SK-N-SH (cell line): ENCODE data around the gene MYMX. TPM values are rescaled to one million over a fixed set of nuclear protein-coding genes. Genes with fewer than 3 reads are reported as not detected.

ENCODE experiments used
- CTCF ChIA-PET: fragments of 300-600, 350-600 bp; formaldehyde crosslinking; extraction: SDS; loops from one replicate; lab custom pipeline; 2021; lab: Yijun Ruan, JAX
- POLR2A ChIA-PET: fragments of 350-600 bp; sonication (Branson Sonifier 250); formaldehyde crosslinking; extraction: SDS; loops from one replicate; lab custom pipeline; 2020; ENCODE audit warnings: antibody characterized with exemption, inconsistent platforms; lab: Yijun Ruan, JAX
- DNase-seq: peaks from one replicate; pipeline ENCODE4 v3.0.0; 2012
- H2AFZ ChIP-seq: fragments of 200-600 bp; sonication (generic); 2 replicates; pipeline ENCODE4 v1.8.1; 2016; ENCODE audit warnings: antibody characterized with exemption, mild to moderate bottlenecking, low read depth
- H3F3A ChIP-seq: fragments of 200-600 bp; sonication (generic); replicated peaks from 2 replicates; pipeline ENCODE3; 2016; ENCODE audit warnings: antibody characterized with exemption, mild to moderate bottlenecking; ENCODE audit not compliant: insufficient read depth
- H3K27ac ChIP-seq, 2 experiments: fragments of 200-500 bp in 1 of 2; fragments of 200-600 bp in 1 of 2; sonication (Bioruptor generic) in 1 of 2; sonication (generic), shearing (Covaris generic) in 1 of 2; 2 replicates each; pipeline versions ENCODE4 v1.5.1 to v1.6.1; 2014 to 2016; ENCODE audit warnings: low read depth in 2 of 2, inconsistent platforms in 1 of 2, low read length in 1 of 2, mild to moderate bottlenecking in 1 of 2, mixed read lengths in 1 of 2
- H3K27me3 ChIP-seq: fragments of 200-600 bp; sonication (generic), shearing (Covaris generic); 2 replicates; pipeline ENCODE4 v1.6.1; 2016; ENCODE audit warnings: mixed run types; ENCODE audit not compliant: insufficient read depth
- H3K36me3 ChIP-seq, 2 experiments: fragments of 200-500 bp in 1 of 2; fragments of 200-600 bp in 1 of 2; sonication (Bioruptor generic) in 1 of 2; sonication (generic) in 1 of 2; replicated peaks in 1 of 2; 2 replicates each; pipeline versions ENCODE3 to v1.5.1; 2014 to 2016; ENCODE audit warnings: low read length in 1 of 2, mild to moderate bottlenecking in 1 of 2; ENCODE audit not compliant: insufficient read depth in 2 of 2, control insufficient read depth in 1 of 2
- H3K4me1 ChIP-seq, 2 experiments: fragments of 200-500 bp in 1 of 2; fragments of 200-600 bp in 1 of 2; sonication (Bioruptor generic) in 1 of 2; sonication (generic), shearing (Covaris generic) in 1 of 2; 2 replicates each; pipeline versions ENCODE4 v1.5.1 to v1.6.1; 2014 to 2016; ENCODE audit warnings: low read depth in 1 of 2, low read length in 1 of 2, mixed run types in 1 of 2; ENCODE audit not compliant: insufficient read depth in 2 of 2, control insufficient read depth in 1 of 2
- H3K4me2 ChIP-seq: fragments of 200-600 bp; sonication (generic), shearing (Covaris generic); 2 replicates; pipeline ENCODE4 v1.6.1; 2017; ENCODE audit warnings: mixed run types
- H3K4me3 ChIP-seq, 2 experiments: fragments of 200-500 bp in 1 of 2; fragments of 200-600 bp in 1 of 2; sonication (Bioruptor generic) in 1 of 2; sonication (generic), shearing (Covaris generic) in 1 of 2; 2 replicates each; pipeline versions ENCODE4 v1.5.1 to v1.8.1; 2014 to 2016; ENCODE audit warnings: low read depth in 2 of 2, inconsistent platforms in 1 of 2, low read length in 1 of 2, mild to moderate bottlenecking in 1 of 2, mixed read lengths in 1 of 2, moderate library complexity in 1 of 2
- H3K79me2 ChIP-seq: fragments of 200-600 bp; sonication (generic); 2 replicates; pipeline ENCODE4 v1.8.1; 2017; ENCODE audit warnings: mild to moderate bottlenecking; ENCODE audit not compliant: insufficient read depth
- H3K9ac ChIP-seq: fragments of 200-600 bp; sonication (generic); 2 replicates; pipeline ENCODE4 v1.6.1; 2017; ENCODE audit warnings: mixed run types
- H3K9me2 ChIP-seq: fragments of 200-600 bp; sonication (generic); 2 replicates; pipeline ENCODE4 v1.6.1; 2017; ENCODE audit warnings: mixed run types
- H3K9me3 ChIP-seq: fragments of 200-600 bp; sonication (generic); 2 replicates; pipeline ENCODE4 v1.6.1; 2017; ENCODE audit warnings: mixed run types, mild to moderate bottlenecking, moderate library complexity
- H4K20me1 ChIP-seq: fragments of 200-600 bp; sonication (generic); 2 replicates; pipeline ENCODE4 v1.6.1; 2017; ENCODE audit warnings: mild to moderate bottlenecking, mixed run types; ENCODE audit not compliant: insufficient read depth
- CHD2 ChIP-seq: fragments of 150-350 bp; IDR thresholded peaks from 2 replicates; pipeline ENCODE4 v1.6.1; 2018; ENCODE audit warnings: low read length; ENCODE audit not compliant: partially characterized antibody
- CTCF ChIP-seq: fragments of 200-600 bp; sonication (generic); IDR thresholded peaks from 2 replicates; pipeline ENCODE4 v1.6.1; 2017; ENCODE audit warnings: antibody characterized with exemption, mild to moderate bottlenecking, moderate library complexity
- ELF1 ChIP-seq: IDR thresholded peaks from 2 replicates; pipeline ENCODE4 v1.4.0; 2012
- EP300 ChIP-seq, 2 experiments: IDR thresholded peaks; 2 replicates each; pipeline versions ENCODE4 v1.4.0 to v1.6.1; 2012; ENCODE audit warnings: borderline replicate concordance in 1 of 2, low read depth in 1 of 2, low read length in 1 of 2
- EZH2phosphoT487 ChIP-seq: fragments of 200-600 bp; sonication (generic); IDR thresholded peaks from 2 replicates; pipeline ENCODE4 v1.6.1; 2017; ENCODE audit warnings: low read depth, mixed run types, mild to moderate bottlenecking, antibody characterized with exemption, moderate library complexity, borderline replicate concordance
- FOSL2 ChIP-seq: IDR thresholded peaks from 2 replicates; pipeline ENCODE4 v1.4.0; 2012; ENCODE audit warnings: low read depth, mild to moderate bottlenecking, moderate library complexity, borderline replicate concordance
- GATA2 ChIP-seq: sonication (generic); formaldehyde crosslinking; IDR thresholded peaks from 2 replicates; pipeline ENCODE4 v1.5.0; 2020; ENCODE audit warnings: mild to moderate bottlenecking, missing genetic modification reagents
- IRF3 ChIP-seq: fragments of 150-350 bp; IDR thresholded peaks from 2 replicates; pipeline ENCODE4 v1.6.1; 2016; ENCODE audit warnings: mild to moderate bottlenecking, low read depth, low read length
- MAX ChIP-seq: IDR thresholded peaks from 2 replicates; pipeline ENCODE4 v1.4.0; 2012; ENCODE audit warnings: low read depth
- MXI1 ChIP-seq: IDR thresholded peaks from 2 replicates; pipeline ENCODE4 v1.6.1; 2012; ENCODE audit warnings: mild to moderate bottlenecking, low read depth, low read length, improper control_type of control experiment
- NFIC ChIP-seq: IDR thresholded peaks from 2 replicates; pipeline ENCODE4 v1.4.0; 2012; ENCODE audit warnings: borderline replicate concordance
- POLR2AphosphoS5 ChIP-seq: IDR thresholded peaks from 2 replicates; pipeline ENCODE4 v1.6.1; 2012; ENCODE audit warnings: low read depth, low read length
- RCOR1 ChIP-seq: fragments of 150-350 bp; IDR thresholded peaks from 2 replicates; pipeline ENCODE4 v1.6.1; 2017; ENCODE audit warnings: antibody characterized with exemption, low read length
- RFX5 ChIP-seq: IDR thresholded peaks from 2 replicates; pipeline ENCODE4 v1.6.1; 2012; ENCODE audit warnings: mild to moderate bottlenecking, improper control_type of control experiment, low read length
- RXRA ChIP-seq: IDR thresholded peaks from 2 replicates; pipeline ENCODE4 v1.4.0; 2012; ENCODE audit warnings: low read depth, mild to moderate bottlenecking, borderline replicate concordance
- SIN3A ChIP-seq: IDR thresholded peaks from 2 replicates; pipeline ENCODE4 v1.6.1; 2012; ENCODE audit warnings: low read depth, mild to moderate bottlenecking, low read length, moderate library complexity, borderline replicate concordance
- TAF1 ChIP-seq: IDR thresholded peaks from 2 replicates; pipeline ENCODE4 v1.6.1; 2012; ENCODE audit warnings: low read depth, mild to moderate bottlenecking, low read length, moderate library complexity, borderline replicate concordance
- YY1 ChIP-seq: IDR thresholded peaks from 2 replicates; pipeline ENCODE4 v1.4.0; 2012; ENCODE audit warnings: low read depth, mild to moderate bottlenecking
- WGBS: methylation state at CpG from one replicate; pipeline ENCODE4 v1.1.6; 2017; ENCODE audit warnings: low lambda C conversion rate; 5-methylcytosine and 5-hydroxymethylcytosine counted together
- polyA plus RNA-seq, 3 experiments: library from polyadenylated mRNA; depleted of rRNA; stranded (reverse); fragments of >200 nt; gene quantifications; 2 replicates each; pipeline ENCODE4 v1.2.3, GENCODE V29; 2012
- TF ChIP-seq, protein P1 (sequence below): IDR thresholded peaks from 2 replicates; pipeline ENCODE4 v1.6.1; 2012; ENCODE audit warnings: mild to moderate bottlenecking, low read depth, low read length, moderate library complexity

The MYMX gene
- polyA plus RNA-seq, 1 of the 3 experiments (the other 2 are of a cell fraction) = not detected

- Histone ChIP-seq H3K9me2 (no peaks in the 10 kb centered on the region), H3K9ac (no peak overlapping the region), H3K27me3 (no peaks in the 10 kb centered on the region), H3K9me3 (no peaks in the 10 kb centered on the region), H3K79me2 (peaks cover 7% of the 10 kb centered on the region; the same call in 1 of the 2 replicates), H3K4me3 (no peak overlapping the region), H3K36me3 (peaks cover 0 to 5% of the 10 kb centered on the region in 2 experiments), H3K27ac (peak overlapping the region in 1 of 2 experiments; percentile 69; a peak in 1 of 4 replicates), H3K4me1 (peaks cover 9 to 77% of the 10 kb centered on the region in 2 experiments), H4K20me1 (peaks cover 5% of the 10 kb centered on the region; the same call in 1 of the 2 replicates), H2AFZ (no peak overlapping the region), H3F3A (peaks cover 3% of the 10 kb centered on the region), H3K4me2 (no peak overlapping the region)
- POLR2A ChIA-PET = interaction anchor here (3.1 kb wide), 1 partner anchor 19 kb away, joined by 25 read pairs; the partner anchor contains the start of gene HSP90AB1
- no peak for TF ChIP-seq ELF1
- no peak for TF ChIP-seq MXI1
- no peak for TF ChIP-seq EP300 (IDR thresholded peaks at IDR 0.05; ENCODE audit: borderline replicate concordance in 1 of 2, low read depth in 1 of 2, low read length in 1 of 2)
- peak; percentile 33; the same call in 1 of the 2 replicates for TF ChIP-seq GATA2 (CRISPR knock-in tag)
- WGBS = no CpG with 5 or more reads among the region's 7 CpGs
- CTCF ChIA-PET = interaction anchor here (1.0 to 13.7 kb wide), 7 partner anchors 7 to 130 kb away, joined by 3 to 224 read pairs (median 3); no protein-coding TSS in a partner anchor
- DNase-seq = peak; percentile 70
Observed at GRCh38 chr6:44227148-44227793, 10.5 kb downstream of the MYMX start.

DNA sequence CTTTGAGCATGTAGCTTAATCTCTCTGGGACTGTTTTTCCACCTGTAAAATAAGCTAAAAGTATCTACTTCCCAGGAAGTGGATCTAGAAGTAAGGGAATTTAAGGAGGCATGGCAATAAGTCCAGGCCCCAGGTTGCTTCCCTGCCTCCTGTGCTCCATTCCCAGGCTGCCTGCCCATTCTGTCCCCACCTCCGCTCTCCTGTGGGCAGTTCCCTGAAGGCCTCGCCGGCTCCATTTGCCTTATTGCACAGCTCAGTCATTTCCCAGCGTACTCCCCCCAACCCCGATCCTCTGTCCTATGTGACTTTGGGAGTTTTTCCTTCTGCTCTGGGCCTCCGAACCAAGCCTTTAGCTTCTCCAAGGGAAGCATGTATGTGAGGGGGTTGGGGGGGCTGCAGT, 11.3 kb downstream of the MYMX start:
- H3K4me2 ChIP-seq = no peak overlapping the region
- peaks cover 7% of the 10 kb centered on the region; the same call in 1 of the 2 replicates for H3K79me2 ChIP-seq
- peak overlapping the region in 1 of 2 experiments; percentile 0; a peak in 1 of 4 replicates for H3K27ac ChIP-seq
- CTCF ChIA-PET = interaction anchor here (1.2 to 13.7 kb wide), 6 partner anchors 6 to 131 kb away, joined by 3 to 224 read pairs (median 4); no protein-coding TSS in a partner anchor
- peaks cover 9 to 77% of the 10 kb centered on the region in 2 experiments; a peak in 3 of 4 replicates for H3K4me1 ChIP-seq
- H2AFZ ChIP-seq = no peak overlapping the region
- no peaks in the 10 kb centered on the region for H3K9me2 ChIP-seq
- no peak overlapping the region for H3K9ac ChIP-seq
- peaks cover 5% of the 10 kb centered on the region; the same call in 1 of the 2 replicates for H4K20me1 ChIP-seq
- WGBS = 92% methylated on average over 6 of the region's 6 CpGs
- no peaks in the 10 kb centered on the region for H3F3A ChIP-seq
- no peaks in the 10 kb centered on the region for H3K9me3 ChIP-seq
- peaks cover 0 to 6% of the 10 kb centered on the region in 2 experiments for H3K36me3 ChIP-seq
- POLR2A ChIA-PET = interaction anchor here (0.9 to 3.1 kb wide), 2 partner anchors 18 to 29 kb away, joined by 3 to 25 read pairs; partner anchors contain the start of genes HSP90AB1 and SLC35B2
- no peak for DNase-seq
- no peaks in the 10 kb centered on the region for H3K27me3 ChIP-seq
- TF ChIP-seq RCOR1 (no peak), EZH2phosphoT487 (no peak), MXI1 (no peak), RFX5 (no peak), IRF3 (no peak), MAX (no peak), YY1 (no peak), POLR2AphosphoS5 (no peak), CTCF (no peak), FOSL2 (no peak), NFIC (no peak), GATA2 (CRISPR knock-in tag) (no peak), RXRA (no peak), TAF1 (no peak), SIN3A (no peak), CHD2 (no peak)
- TF ChIP-seq, protein P1, sequence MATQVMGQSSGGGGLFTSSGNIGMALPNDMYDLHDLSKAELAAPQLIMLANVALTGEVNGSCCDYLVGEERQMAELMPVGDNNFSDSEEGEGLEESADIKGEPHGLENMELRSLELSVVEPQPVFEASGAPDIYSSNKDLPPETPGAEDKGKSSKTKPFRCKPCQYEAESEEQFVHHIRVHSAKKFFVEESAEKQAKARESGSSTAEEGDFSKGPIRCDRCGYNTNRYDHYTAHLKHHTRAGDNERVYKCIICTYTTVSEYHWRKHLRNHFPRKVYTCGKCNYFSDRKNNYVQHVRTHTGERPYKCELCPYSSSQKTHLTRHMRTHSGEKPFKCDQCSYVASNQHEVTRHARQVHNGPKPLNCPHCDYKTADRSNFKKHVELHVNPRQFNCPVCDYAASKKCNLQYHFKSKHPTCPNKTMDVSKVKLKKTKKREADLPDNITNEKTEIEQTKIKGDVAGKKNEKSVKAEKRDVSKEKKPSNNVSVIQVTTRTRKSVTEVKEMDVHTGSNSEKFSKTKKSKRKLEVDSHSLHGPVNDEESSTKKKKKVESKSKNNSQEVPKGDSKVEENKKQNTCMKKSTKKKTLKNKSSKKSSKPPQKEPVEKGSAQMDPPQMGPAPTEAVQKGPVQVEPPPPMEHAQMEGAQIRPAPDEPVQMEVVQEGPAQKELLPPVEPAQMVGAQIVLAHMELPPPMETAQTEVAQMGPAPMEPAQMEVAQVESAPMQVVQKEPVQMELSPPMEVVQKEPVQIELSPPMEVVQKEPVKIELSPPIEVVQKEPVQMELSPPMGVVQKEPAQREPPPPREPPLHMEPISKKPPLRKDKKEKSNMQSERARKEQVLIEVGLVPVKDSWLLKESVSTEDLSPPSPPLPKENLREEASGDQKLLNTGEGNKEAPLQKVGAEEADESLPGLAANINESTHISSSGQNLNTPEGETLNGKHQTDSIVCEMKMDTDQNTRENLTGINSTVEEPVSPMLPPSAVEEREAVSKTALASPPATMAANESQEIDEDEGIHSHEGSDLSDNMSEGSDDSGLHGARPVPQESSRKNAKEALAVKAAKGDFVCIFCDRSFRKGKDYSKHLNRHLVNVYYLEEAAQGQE = no peak
- H3K4me3 ChIP-seq = no peak overlapping the region
